ENCODE data around the gene SLC38A9. TPM values are rescaled to one million over a fixed set of nuclear protein-coding genes. Genes with fewer than 3 reads are reported as not detected.

SLC38A9 gene
- total RNA-seq, 1 experiment from 2014 or later = 27.0 TPM

DNA sequence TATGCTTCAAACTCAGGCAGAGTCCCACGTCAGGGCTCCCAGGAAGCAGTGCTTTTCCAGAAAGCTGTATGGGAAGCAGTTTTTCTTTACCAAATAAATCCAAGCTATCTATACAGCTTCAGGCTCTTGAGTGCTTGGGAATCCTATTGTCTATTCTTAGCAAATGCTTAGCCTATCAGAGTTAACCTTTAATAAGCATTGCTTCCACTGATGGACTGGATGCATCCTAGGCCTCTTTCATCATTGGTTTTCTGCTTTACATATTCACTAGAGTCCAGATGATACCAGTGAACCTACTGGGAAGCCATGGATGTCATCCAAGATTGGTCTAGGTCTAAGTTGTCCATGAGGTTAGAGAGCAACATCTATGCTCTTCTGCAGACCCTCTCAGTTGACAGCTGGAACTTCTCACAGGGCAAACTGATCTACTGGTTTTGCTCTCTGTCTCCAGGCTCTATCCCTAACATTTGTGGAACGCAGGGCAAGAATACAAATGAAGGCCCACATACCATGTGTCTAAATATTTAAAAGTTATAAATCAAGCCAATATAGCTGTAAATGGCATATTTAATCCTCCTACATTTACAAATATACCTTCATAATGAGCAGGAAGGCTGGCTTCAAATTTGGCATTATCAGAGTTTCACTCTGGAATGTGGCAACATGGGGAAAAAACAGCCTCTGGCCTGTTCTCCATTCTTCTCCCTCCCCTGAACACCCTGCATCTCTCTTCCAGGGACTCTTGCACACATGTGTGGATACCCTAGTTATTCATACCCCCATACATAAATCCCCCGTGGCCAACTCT lies 127.5 kb downstream of the SLC38A9 start:
- Mint-ChIP-seq H3K27ac (peak overlapping the region; percentile 34; the same call in 1 of the 2 replicates), H3K4me1 (peaks cover 9% of the 10 kb centered on the region), H3K27me3 (ENCODE audit: low read depth) (no peaks in the 10 kb centered on the region), H3K4me3 (no peak overlapping the region), H3K36me3 (no peaks in the 10 kb centered on the region), H3K9me3 (no peaks in the 10 kb centered on the region)
- TF ChIP-seq, protein P1, sequence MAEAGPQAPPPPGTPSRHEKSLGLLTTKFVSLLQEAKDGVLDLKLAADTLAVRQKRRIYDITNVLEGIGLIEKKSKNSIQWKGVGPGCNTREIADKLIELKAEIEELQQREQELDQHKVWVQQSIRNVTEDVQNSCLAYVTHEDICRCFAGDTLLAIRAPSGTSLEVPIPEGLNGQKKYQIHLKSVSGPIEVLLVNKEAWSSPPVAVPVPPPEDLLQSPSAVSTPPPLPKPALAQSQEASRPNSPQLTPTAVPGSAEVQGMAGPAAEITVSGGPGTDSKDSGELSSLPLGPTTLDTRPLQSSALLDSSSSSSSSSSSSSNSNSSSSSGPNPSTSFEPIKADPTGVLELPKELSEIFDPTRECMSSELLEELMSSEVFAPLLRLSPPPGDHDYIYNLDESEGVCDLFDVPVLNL (CRISPR knock-in tag; IDR thresholded peaks at IDR 0.05; ENCODE audit: borderline replicate concordance, low read depth) = no peak
- no peak for TF ChIP-seq FOXK1 (CRISPR knock-in tag; IDR thresholded peaks at IDR 0.05)
- TF ChIP-seq FOXJ3 (CRISPR knock-in tag; IDR thresholded peaks at IDR 0.05; ENCODE audit: borderline replicate concordance) = no peak
- no peak for TF ChIP-seq ZNF219 (CRISPR knock-in tag; IDR thresholded peaks at IDR 0.05; ENCODE audit: borderline replicate concordance)
- TF ChIP-seq, protein P2, sequence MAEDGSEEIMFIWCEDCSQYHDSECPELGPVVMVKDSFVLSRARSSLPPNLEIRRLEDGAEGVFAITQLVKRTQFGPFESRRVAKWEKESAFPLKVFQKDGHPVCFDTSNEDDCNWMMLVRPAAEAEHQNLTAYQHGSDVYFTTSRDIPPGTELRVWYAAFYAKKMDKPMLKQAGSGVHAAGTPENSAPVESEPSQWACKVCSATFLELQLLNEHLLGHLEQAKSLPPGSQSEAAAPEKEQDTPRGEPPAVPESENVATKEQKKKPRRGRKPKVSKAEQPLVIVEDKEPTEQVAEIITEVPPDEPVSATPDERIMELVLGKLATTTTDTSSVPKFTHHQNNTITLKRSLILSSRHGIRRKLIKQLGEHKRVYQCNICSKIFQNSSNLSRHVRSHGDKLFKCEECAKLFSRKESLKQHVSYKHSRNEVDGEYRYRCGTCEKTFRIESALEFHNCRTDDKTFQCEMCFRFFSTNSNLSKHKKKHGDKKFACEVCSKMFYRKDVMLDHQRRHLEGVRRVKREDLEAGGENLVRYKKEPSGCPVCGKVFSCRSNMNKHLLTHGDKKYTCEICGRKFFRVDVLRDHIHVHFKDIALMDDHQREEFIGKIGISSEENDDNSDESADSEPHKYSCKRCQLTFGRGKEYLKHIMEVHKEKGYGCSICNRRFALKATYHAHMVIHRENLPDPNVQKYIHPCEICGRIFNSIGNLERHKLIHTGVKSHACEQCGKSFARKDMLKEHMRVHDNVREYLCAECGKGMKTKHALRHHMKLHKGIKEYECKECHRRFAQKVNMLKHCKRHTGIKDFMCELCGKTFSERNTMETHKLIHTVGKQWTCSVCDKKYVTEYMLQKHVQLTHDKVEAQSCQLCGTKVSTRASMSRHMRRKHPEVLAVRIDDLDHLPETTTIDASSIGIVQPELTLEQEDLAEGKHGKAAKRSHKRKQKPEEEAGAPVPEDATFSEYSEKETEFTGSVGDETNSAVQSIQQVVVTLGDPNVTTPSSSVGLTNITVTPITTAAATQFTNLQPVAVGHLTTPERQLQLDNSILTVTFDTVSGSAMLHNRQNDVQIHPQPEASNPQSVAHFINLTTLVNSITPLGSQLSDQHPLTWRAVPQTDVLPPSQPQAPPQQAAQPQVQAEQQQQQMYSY (CRISPR knock-in tag; IDR thresholded peaks at IDR 0.05) = no peak
- no peak for TF ChIP-seq RELA (CRISPR knock-in tag; IDR thresholded peaks at IDR 0.05; ENCODE audit: borderline replicate concordance)
- no peak for TF ChIP-seq NR2C2 (CRISPR knock-in tag; IDR thresholded peaks at IDR 0.05)
- TF ChIP-seq ELF4 (CRISPR knock-in tag; IDR thresholded peaks at IDR 0.05; ENCODE audit: low read depth) = no peak
- TF ChIP-seq PRRX2 (CRISPR knock-in tag; IDR thresholded peaks at IDR 0.05) = no peak
- TF ChIP-seq ZNF671 (CRISPR knock-in tag; IDR thresholded peaks at IDR 0.05) = no peak
- TF ChIP-seq, protein P3, sequence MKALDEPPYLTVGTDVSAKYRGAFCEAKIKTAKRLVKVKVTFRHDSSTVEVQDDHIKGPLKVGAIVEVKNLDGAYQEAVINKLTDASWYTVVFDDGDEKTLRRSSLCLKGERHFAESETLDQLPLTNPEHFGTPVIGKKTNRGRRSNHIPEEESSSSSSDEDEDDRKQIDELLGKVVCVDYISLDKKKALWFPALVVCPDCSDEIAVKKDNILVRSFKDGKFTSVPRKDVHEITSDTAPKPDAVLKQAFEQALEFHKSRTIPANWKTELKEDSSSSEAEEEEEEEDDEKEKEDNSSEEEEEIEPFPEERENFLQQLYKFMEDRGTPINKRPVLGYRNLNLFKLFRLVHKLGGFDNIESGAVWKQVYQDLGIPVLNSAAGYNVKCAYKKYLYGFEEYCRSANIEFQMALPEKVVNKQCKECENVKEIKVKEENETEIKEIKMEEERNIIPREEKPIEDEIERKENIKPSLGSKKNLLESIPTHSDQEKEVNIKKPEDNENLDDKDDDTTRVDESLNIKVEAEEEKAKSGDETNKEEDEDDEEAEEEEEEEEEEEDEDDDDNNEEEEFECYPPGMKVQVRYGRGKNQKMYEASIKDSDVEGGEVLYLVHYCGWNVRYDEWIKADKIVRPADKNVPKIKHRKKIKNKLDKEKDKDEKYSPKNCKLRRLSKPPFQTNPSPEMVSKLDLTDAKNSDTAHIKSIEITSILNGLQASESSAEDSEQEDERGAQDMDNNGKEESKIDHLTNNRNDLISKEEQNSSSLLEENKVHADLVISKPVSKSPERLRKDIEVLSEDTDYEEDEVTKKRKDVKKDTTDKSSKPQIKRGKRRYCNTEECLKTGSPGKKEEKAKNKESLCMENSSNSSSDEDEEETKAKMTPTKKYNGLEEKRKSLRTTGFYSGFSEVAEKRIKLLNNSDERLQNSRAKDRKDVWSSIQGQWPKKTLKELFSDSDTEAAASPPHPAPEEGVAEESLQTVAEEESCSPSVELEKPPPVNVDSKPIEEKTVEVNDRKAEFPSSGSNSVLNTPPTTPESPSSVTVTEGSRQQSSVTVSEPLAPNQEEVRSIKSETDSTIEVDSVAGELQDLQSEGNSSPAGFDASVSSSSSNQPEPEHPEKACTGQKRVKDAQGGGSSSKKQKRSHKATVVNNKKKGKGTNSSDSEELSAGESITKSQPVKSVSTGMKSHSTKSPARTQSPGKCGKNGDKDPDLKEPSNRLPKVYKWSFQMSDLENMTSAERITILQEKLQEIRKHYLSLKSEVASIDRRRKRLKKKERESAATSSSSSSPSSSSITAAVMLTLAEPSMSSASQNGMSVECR (CRISPR knock-in tag; IDR thresholded peaks at IDR 0.05; ENCODE audit: borderline replicate concordance) = no peak
- TF ChIP-seq, protein P4, sequence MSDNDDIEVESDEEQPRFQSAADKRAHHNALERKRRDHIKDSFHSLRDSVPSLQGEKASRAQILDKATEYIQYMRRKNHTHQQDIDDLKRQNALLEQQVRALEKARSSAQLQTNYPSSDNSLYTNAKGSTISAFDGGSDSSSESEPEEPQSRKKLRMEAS (CRISPR knock-in tag; IDR thresholded peaks at IDR 0.05) = no peak
- TF ChIP-seq SMAD4 (CRISPR knock-in tag; IDR thresholded peaks at IDR 0.05) = no peak
- TF ChIP-seq ZNF138 (CRISPR knock-in tag; conservative IDR thresholded peaks at IDR 0.05) = no peak
- TF ChIP-seq ZBTB21 (CRISPR knock-in tag; IDR thresholded peaks at IDR 0.05; ENCODE audit: borderline replicate concordance) = no peak
- no peak for TF ChIP-seq FOXP1 (CRISPR knock-in tag; IDR thresholded peaks at IDR 0.05; ENCODE audit: borderline replicate concordance)
- TF ChIP-seq, protein P5, sequence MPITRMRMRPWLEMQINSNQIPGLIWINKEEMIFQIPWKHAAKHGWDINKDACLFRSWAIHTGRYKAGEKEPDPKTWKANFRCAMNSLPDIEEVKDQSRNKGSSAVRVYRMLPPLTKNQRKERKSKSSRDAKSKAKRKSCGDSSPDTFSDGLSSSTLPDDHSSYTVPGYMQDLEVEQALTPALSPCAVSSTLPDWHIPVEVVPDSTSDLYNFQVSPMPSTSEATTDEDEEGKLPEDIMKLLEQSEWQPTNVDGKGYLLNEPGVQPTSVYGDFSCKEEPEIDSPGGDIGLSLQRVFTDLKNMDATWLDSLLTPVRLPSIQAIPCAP (CRISPR knock-in tag; IDR thresholded peaks at IDR 0.05) = no peak
- TF ChIP-seq, protein P6, sequence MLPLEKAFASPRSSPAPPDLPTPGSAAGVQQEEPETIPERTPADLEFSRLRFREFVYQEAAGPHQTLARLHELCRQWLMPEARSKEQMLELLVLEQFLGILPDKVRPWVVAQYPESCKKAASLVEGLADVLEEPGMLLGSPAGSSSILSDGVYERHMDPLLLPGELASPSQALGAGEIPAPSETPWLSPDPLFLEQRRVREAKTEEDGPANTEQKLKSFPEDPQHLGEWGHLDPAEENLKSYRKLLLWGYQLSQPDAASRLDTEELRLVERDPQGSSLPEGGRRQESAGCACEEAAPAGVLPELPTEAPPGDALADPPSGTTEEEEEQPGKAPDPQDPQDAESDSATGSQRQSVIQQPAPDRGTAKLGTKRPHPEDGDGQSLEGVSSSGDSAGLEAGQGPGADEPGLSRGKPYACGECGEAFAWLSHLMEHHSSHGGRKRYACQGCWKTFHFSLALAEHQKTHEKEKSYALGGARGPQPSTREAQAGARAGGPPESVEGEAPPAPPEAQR (CRISPR knock-in tag; IDR thresholded peaks at IDR 0.05) = no peak
- TF ChIP-seq, protein P7, sequence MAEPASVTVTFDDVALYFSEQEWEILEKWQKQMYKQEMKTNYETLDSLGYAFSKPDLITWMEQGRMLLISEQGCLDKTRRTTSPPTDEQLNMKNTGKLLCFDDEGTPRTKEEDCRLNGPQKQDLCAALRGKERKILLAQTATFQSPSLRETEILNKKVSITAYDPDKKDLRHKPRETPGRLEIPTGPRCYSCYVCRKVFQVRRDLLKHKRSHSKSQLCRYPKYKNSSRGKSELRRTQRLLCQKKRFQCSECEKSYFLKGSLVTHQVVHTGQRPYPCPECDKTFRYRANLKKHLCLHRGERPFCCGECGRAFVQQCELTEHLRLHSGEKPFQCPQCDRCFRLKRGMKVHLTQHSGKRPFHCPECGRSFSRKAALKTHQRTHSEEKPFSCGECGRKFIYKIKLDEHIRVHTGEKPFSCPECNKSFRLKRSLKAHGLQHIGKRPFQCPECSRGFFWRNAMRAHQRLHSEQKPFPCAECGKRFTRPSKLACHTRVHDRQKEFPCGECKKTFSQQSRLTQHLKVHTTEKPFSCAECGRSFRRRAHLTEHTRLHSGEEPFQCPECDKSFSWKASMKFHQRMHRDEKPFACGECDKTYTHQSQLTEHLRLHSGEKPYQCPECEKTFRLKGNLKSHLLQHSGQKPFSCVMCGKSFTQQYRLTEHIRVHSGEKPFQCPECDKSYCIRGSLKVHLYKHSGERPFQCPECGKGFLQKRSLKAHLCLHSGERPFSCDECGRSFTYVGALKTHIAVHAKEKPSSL (CRISPR knock-in tag; conservative IDR thresholded peaks at IDR 0.05) = no peak
- no peak for TF ChIP-seq OVOL2 (CRISPR knock-in tag; IDR thresholded peaks at IDR 0.05; ENCODE audit: borderline replicate concordance)
- POLR2A ChIA-PET = no interaction called here
- DNase-seq (ENCODE audit: low spot score) (no peak), ATAC-seq (no peak)
- CTCF ChIA-PET = interaction anchor here (0.8 kb wide), 1 partner anchor 107 kb away, joined by 3 read pairs; no protein-coding TSS in a partner anchor

All from WTC11 (cell line).